ENCODE results near the gene AVP.
"Not testable (repeated sequence)": the region's sequence is repeated elsewhere in the genome, so short reads cannot be mapped to it uniquely, and the experiment has no call there.

Gene AVP

DNA sequence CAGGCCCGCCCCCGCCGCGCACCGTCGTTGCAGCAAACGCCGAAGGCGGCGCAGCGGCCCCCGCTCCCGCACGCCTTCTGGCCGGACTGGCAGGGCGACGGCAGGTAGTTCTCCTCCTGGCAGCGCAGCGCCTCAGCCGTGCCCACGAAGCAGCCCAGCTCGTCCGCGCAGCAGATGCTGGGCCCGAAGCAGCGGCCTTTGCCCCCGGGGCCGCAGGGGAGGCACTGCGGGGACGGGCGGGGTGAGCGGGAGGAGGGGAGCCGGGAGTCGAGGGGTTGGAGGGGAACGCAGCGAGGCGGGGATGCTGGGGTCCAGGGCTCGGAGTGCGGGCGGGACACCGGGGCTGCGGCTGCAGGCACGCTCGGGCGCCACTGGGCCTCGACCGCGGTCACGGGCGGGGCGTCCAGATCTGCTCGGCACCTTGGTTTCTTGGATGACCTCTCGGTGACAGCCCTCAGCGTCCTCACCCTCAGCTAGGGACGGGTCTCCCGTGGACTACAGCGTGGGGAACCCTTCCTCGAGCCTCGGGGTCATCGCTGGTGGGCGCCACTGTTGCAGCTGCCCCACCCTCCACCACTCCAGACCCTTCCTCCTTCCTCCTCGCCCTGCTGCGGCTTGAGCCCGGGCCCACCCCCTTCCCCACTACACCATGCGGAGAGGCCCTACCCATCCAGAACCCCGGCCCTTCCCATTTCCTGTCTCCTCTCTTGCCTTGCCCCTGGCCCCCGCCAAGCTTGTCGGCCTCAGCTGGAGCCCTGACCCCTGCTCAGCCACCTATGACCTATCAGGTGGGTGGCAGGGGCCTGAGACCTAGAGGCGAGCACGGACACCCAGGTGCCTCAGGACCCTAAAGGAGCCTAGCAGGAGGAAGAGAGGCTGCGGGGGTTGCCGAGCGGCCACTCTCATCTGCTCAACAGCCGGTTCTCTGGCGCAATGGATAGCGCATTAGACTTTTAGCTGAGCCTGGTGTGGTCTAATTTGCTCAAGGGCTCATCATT is 1.3 kb downstream of the AVP start:
- DNase-seq, result no peak

DNA sequence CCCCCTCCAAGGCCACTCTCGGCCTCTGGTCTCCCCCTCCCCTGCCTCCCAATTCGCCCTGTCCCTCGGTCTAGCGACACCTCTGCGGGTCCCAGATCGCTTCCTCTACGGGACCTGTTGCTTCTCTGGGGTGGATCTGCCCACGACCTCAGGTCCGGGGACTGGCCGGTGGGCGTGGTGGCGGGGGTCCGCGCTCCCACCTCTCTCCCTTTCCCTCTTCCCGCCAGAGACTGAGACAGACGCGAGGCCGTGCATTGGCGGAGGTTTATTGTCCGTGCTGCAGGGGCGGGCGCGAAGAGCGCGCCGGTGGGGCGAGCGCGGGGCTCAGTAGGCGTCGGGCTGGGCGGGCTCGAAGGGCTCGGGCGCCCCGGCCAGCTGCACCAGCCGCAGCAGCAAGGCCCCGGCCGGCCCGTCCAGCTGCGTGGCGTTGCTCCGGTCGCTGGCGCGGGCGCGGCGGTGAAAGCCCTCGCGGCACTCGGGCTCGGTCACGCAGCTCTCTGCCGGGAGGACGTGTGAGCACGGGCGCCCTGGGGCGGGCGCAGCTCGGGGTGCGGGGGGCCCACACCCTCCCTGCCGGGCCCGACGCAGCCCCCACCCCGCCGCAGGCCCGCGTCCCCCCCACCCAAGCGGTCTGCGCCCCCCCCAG is 2.1 kb downstream of the AVP start:
- no peak for DNase-seq

DNA sequence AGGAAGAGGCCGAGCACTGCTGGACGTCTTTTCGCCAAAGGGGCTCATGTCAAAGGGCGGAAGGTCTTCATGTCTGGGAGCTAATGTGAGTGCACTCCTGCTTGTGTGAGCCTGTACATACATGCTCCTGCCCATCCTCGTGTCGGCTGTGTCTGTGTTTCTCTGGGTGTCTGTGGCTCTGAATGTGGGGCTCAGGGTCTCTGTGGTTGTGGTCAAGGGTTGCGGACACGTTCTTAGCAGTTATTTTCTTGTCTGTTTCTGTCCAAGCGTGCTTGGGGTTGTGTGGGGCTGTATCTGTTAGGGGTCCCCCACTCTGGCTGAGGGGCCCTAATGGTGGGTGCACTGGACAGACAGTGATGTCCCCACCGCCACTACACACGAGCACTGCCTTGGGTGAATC is 2.9 kb downstream of the AVP start:
- DNase-seq, result no peak

DNA sequence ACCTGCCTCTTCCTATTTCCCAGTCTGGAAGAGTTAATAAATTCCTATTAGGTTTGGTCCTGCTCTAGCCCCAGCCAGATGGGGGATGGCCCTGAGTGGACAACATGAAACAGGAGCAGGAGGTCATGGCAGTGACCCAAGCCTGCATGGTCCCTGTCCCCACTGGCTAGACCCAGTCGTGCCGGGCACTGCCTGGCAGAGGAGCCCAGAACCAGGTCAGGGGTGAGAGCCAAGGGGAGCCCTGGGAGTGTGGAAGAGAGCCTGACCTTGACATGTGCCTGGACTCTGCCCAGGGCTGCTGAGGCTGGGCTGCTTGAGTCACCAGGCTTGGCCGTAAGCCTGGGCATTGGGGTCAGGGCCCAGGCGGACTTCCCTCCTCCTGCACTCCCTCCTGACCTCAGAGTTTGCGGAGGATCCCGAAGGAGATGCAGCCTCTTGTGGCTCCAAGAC is 3.6 kb downstream of the AVP start:
- no peak for DNase-seq

DNA sequence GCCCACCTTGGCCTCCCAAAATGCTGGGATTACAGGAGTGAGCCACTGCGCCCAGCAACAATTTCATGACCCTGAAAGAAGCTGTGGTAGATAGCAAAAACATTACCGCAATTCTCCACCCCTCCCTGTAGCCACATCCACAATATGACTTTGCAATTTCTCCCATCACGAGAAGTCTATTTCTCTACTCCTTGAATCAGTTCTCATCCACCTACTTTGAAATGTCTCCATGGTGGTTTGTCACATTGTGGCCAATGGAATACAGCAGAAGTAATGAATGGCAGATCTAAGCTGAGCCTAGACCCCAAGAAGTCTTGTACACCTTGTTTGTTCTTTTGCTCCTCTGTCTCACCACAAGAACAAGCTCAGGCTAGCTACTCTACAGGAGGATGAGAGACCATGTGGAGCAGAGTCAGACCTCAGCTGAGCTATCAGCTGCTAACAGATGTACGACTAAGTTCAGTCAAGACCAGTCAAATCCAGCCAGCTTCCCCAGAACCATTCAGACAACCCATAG is 6.8 kb downstream of the AVP start:
- no peak for DNase-seq

DNA sequence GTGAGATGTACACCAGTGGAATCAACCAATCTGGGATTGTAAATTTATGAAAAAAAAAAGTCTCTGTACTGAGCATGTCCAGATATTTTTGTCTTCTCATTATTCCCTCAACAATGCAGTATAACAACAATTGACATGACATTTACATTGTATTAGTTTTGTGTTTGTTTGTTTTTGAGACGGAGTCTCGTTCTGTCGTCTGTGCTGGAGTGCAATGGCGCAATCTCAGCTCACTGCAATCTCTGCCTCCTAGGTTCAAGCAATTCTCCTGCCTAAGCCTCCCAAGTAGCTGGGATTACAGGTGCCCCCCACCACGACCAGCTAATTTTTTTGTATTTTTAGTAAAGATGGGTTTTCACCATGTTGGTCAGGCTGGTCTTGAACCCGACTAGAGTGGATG is 9.2 kb downstream of the AVP start:
- not testable (repeated sequence) for DNase-seq

DNA sequence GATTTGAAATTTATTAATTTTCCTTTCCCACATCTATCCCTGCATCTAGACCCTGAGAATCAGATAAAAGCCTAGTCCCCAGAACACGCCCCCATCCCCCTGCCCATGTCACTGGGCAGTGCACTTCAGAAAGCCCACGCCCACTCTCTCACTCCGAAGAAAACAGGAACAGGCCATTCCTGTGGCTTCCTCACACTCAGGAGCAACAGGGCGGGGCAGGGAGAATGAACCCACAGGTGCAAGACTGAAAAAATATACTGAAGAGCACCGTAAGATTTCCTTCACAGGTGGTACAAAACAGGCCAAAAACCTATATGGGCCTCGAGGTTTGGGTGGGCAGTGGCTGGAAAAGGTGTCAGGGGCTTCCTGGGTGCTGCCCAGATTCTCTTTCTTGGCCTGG is 9.7 kb downstream of the AVP start:
- DNase-seq, result no peak

DNA sequence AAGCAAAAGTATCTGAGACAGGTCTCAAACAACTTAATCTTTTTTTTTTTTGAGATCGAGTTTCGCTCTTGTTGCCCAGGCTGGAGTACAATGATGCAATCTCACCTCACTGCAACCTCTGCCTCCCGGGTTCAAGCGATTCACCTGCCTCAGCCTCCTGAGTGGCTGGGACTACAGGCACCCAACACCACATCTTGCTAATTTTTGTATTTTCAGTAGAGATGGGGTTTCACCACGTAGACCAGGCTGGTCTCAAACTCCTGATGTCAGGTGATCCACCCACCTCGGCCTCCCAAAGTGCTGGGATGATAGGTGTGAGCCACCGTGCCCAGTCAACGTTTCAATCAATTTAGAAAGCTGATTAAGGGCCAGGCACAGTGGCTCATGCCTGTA is 11.3 kb downstream of the AVP start:
- DNase-seq, result not testable (repeated sequence)

DNA sequence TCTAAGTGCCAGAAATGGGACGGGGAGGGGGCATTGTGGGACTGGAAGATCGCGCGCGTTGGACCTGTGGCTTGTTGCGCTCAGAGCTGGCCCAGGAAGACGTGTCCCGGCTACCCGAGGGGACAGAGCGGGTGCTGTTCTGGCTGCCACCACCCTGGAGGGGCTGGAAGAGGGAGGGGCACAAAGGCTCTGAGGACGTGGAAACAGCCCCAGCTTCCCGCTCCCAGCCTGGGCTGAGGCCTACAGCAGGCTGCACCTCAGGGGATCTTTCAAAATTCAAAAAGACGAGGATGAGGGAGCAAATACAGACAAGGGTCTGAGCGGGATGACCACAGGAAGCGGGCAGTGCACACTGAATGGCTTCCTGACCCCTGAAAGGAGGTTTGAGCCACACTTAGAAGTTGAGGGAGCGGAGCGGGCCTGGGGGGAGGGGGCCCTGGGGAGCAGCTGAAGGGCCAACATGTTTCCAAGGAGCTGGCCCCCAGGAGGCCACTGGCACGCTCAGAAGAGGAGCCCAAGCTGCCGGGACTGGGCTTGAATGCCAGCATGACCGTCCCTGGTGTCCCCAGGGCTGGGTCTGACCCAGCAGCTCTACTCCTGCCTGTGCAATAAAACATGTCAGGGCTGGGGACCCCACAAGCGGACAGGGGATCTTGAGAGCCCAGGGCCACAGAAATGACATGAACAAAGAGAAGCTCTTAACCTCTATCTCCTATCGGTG is 11.8 kb downstream of the AVP start:
- DNase-seq, result no peak

DNA sequence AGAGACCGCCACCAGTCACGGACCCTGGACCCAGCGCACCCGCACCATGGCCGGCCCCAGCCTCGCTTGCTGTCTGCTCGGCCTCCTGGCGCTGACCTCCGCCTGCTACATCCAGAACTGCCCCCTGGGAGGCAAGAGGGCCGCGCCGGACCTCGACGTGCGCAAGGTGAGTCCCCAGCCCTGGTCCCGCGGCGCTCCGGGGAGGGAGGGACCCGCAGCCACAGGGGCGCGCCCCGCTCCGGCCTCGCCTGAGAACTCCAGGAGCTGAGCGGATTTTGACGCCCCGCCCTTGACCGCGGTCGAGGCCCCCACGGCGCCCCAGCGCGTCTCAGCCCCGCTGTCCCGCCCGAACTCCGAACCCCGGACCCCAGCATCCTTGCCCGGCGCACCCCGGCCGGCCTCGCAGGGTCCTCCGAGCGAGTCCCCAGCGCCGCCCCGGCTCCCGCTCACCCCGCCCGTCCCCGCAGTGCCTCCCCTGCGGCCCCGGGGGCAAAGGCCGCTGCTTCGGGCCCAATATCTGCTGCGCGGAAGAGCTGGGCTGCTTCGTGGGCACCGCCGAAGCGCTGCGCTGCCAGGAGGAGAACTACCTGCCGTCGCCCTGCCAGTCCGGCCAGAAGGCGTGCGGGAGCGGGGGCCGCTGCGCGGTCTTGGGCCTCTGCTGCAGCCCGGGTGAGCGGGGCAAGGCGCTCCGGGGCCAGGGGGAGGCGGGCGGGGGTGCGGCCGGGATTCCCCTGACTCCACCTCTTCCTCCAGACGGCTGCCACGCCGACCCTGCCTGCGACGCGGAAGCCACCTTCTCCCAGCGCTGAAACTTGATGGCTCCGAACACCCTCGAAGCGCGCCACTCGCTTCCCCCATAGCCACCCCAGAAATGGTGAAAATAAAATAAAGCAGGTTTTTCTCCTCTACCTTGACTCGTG is 12.7 kb downstream of the AVP start, which contains the start of gene OXT:
Gene OXT (plus strand): TSS at position 11 of the 920 bp plus-strand sequence. CDS start 36 bp downstream, at position 47.
- DNase-seq, result peak; percentile 76

DNA sequence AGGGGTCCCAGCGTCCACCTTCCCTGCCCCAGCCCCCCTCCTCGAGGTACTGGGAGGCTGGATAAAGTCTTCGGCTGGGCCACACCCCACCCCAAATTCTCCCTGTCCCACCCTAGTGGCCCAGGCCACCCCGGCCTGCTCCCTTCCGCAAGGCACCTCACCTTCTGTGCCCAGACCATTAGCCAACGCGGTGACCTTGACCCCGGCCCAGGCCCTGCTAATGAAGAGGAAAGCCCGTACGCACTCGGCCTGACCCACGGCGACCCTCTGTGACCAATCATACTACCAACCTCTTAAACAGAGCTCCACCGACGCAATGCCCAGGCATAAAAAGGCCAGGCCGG is 13.3 kb downstream of the AVP start:
- DNase-seq, result no peak

DNA sequence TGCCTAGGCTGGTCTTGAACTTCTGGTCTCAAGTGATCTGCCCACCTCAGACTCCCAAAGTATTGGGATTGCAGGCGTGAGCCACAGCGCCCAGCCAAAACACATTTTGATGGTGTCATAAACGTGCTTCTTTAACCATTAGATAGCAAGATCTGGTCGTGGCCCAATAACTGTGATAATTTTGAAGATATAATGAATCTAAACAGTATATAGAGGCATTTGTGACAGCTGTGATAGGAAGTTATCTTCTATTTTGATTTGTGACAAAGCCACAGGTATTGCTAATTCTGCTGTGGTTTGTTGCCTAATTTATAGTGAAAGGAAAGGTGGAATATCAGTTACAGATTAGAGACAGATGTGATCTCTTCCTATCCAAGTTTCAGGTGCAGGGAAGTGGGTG is 13.8 kb downstream of the AVP start:
- no peak for DNase-seq

DNA sequence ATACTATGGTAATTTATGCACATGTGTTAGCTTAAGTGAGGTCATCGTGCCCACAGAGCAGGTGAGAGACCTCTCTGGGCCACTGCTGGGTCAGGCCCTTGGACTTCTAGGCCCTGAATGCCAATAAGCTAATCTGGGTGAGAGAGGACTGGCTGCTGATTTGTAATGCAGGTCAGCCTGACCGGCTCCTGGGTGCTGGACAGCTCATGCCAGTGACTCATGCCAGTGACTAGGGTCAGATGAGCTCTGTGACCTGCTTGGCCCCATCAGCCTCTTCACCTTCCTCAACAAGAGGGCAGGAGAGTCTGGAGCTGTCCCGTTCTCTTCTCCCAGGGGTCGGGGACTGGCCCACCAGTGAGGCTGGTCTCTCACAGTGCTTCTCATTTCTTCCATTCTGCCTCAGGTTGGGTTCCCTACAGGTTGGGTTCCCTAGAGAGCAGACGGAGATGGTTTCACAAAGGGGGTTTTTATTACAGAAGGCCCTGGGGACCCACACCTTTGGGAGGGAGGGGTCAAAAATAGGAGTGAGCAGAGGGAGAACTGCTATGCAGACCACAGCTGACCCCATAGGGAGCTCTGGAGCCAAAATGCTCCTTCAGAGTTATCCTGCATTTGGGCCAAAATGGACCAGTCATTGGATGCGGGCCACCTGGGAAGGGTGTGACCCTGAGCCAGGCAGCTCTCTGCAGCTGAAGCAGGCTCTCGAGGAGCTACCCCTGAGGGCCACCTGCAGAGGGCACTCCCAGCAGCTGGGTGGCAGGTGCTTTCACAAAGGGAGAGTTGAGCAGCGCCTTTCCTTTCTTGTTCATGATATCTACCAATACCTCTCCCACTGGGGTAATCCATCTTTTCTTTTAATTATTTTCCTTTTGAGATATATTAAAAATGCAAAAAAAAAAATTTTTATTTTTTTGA is 15.3 kb downstream of the AVP start:
- peak; percentile 54 for DNase-seq

DNA sequence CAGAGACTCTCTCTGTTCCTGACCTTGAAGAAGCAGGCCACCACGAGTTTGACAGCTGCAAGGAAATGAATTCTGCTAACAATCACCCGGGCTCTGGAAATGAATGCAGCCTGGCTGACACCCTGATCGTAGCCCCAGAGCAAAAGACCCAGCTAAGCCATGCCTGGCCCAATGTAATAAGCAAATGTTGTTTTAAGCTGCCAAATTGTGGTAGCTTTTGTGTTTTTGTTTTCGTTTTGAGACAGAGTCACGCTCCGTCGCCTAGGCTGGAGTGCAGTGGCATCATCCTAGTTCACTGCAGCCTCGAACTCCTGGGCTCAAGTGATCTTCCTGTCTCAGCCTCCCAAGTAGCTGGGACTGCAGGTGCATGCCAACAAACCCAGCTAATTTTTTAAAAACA is 16.4 kb downstream of the AVP start:
- DNase-seq, result no peak

DNA sequence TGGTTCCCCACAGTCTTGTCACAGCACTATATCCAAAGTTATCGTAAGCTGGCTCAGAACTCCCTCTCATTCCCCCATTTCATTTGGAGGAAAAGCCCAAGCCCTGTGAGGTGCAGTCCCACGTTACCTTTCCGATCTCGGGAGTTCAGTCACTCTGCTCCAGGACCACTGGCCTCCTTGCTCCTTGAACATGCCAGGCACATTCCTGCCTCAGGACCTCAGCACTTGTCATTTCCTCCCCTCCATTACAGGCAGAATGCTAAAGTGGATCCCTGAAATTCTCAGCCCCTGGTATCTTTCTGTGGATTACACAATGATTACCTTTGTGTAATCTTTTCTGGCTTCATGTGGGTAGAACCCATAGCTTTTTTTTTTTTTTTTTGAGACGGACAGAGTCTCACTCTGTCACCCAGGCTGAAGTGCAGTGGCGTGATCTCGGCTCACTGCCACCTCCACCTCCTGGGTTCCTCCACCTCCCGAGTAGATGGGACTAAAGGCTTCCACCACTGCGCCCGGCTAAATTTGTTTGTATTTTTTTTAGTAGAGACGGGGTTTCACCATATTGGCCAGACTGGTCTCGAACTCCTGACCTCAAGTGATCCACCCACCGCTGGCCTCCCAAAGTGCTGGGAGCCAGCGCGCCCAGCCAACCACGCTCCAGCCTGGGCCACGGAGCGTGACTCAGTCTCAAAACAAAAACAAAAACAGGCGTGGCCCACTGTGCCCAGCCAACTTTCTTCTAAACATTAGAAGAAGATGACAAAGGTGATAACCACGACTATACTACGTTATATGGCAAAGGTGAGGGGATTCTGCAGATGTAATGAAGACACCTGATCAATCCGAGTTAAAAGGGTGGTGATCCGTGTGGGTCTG is 17.1 kb downstream of the AVP start:
- no peak for DNase-seq

DNA sequence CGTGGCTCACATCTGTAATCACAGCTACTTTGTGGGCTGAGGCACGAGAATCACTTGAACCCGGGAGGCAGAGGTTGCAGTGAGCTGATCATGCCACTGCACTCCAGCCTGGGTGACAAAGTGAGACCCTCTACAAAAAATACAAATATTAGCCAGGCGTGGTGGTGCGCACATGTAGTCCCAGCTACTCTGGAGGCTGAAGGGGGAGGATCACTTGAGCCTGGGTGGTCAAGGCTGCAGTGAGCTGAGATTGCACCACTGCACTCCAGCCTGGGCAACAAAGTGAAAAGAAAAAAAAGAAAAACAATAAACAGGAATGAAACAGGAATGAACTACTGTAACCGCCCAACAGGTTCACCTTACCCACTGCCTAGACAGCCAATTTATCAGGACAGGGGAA is 20.4 kb downstream of the AVP start:
- DNase-seq, result not testable (repeated sequence)

DNA sequence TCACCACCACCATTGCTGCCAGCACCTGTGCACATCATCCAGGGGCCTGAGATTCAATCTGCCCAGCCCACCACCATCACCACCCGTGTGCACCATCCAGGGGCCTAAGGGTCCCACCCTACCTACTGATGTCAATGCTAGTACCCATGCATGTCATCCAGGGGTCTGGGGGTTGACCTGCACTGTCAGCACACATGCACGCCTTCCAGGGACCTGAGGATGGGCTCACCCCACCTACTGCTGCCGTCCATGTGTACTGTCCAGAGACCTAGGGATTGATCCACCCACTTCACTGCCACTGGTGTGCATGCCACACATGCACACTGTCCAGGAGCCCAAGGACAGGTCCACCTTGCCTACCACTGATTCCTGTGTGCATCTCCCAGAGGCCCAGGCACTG is 25.0 kb downstream of the AVP start:
- no peak for DNase-seq

DNA sequence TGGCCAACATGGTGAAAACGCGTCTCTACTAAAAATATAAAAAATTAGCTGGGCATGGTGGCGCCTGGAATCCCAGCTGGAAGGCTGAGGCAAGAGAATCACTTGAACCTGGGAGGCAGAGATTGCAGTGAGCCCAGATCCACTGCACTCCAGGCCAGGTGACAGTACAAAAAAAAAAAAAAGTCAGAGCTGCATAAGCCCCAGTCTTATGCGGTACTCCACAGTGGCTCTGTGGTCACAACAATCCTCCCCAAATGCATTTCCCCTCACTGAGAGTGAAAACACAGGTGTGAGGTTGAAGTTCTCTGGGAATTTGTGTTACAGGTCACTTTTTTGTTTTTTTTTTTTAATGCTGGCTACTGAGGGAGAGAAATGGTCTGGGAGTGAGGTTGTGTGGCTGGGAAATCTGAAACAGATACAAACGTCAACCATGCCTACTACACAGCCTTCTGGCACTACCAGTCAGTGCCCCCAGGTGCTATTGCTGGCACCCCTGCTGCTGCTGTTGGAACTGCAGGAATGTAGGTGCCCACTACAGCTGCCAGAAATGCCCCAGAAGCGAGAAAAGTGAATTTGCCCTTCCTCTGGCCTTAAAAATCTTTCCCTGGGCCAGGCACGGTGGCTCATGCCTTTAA is 33.0 kb downstream of the AVP start:
- DNase-seq, result no peak

Measured in activated CD8-positive, alpha-beta memory T cell treated with anti-CD3 and anti-CD28 coated beads, Interleukin-2, amount 50 U/mL, for 4 hours (primary cell).